GM12801 (cell line): Measurements from ENCODE around the gene MRPS34.

Experiments used
- CTCF ChIP-seq: IDR thresholded peaks from one replicate; pipeline ENCODE4 v1.5.1; 2011; ENCODE audit warnings: control low read depth; ENCODE audit not compliant: insufficient read length; ENCODE audit errors: extremely low read depth

The MRPS34 gene

DNA sequence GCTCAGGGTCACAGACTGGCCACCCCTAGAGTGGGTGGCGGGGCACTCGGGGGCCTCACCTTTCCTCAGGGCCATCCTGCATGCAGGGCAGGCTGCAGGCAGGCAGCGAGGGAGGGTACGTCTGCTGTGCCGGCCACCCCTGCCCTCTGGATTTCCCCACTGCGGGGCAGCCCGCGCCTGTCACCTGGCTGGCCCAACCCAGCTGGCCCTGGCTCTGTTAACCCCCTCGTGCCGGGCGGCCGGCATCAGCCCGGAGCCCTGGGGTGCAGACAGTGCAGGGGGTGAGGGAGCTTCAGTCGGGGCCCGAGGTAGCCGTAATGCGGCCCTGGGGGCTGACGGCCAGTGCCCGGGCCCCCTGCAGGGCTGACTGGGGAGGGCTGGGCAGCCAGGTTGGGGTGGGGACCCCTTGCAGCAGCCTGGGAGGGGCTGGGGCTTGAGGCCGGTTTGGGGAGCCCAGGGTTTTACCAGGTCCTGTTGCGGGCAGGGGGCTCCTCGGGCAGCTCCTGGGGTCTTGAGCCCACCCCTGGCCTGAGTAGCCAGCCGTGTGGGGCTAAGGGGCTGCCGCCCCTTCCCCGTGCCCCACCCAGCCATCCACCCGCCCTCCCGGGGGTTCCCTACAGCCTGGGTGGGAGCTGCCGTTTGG is 20.8 kb upstream of the MRPS34 start, which contains the start of gene IGFALS:
Gene IGFALS, minus strand, starts transcription at position 128 of the 643 bp plus-strand sequence. Its CDS starts 53 bp downstream, at position 75.
- no peak for TF ChIP-seq CTCF

DNA sequence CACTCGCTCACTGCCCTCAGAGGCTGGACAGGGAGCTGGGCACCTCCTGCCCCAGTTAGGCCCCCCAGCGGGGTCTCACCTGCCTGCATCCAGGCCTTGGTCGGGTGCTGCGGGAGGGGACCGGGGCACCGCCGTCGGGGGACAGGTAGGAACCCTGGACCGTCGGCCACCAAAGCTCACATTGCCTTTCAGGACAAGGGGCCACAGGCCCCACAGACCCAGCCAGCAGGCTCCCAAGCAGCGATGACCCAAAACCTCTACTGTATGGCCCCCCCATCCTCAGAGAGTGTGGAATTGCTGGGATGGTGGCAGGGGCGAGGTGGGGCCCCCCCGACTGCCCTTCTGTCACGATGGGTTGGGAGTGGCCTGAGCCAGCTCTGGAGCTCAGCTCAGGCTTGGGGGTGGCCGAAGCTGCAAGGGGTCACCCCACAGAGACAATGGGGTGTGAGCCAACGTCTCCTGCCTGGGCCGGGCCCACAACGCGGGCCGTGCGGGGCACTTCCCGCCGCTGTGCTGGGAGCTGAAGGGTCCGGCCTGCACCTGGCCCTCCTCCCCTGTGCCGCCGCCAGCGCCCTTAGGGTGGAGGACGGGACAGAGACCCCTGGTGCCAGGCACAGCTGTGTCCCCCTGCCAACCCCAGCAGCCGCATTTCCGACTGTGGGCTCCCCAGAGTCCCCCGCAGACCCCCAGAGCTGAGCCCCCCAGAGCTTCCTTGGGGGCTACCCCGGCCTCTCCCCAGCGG is 20.1 kb upstream of the MRPS34 start:
- no peak for TF ChIP-seq CTCF

- no peak for TF ChIP-seq CTCF
Observed at GRCh38 chr16:1791943-1792812, 19.2 kb upstream of the MRPS34 start.

DNA sequence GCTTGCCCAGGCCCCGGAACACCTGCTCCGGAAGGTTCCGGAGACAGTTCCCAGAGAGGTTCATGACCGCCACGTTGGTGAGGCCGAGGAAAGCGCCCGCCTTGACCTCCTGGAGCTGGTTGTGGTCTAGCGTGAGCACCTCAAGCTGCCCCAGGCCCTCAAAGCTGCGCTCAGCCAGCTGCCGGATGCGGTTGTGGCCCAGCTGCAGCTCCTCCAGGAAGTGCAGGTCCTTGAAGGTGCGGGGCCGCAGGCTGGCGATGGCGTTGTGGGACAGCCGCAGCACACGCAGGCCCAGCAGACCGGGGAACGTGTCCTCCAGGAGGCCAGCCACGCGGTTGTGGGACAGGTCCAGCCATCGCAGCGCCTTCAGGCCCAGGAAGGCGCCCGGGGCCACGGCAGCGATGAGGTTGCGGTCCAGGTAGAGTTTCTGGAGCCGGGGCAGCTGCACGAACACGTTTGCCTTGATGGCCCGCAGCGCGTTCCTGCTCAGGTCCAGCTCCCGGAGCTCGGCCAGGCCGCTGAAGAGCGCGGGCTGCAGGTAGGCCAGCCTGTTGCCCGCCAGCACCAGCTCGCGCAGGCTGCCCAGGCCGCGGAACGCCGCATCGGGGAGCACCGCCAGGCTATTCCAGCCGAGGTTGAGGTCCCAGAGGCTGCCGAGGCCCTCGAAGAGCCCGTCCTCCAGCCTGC is 18.5 kb upstream of the MRPS34 start:
- no peak for TF ChIP-seq CTCF

DNA sequence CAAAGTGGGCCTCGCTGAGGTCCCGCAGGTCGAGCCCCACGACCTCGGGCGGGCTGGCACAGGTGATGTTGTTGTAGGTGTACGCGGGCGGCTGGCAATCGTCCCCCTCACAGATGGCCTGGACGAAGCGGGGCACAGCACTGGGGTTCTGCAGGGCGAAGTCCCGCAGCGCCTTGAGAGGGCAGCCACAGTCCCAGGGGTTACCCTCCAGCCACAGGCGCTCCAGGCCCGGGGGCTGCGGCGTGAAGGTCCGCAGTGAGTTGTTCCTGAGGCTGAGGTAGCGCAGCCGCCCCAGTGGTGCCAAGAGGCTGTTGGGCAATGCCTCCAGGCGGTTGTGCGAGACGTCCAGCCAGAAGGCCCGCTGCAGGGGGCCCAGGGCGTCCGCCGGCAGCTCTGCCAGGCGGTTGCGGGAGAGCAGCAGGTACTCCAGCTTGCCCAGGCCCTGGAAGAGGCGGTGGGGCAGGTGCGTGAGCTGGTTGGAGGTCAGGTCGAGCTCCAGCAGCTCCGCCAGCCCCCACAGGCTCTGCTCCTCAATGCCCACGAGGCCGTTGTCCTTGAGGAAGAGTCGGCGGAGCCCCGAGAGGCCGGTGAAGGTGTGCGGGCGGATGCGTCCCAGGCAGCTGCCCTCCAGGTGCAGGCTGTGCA is 17.8 kb upstream of the MRPS34 start:
- no peak for TF ChIP-seq CTCF

- no peak for TF ChIP-seq CTCF
Observed at GRCh38 chr16:1790261-1790610, 17.3 kb upstream of the MRPS34 start.
